ENCODE results near the gene OLIG3.

The OLIG3 gene

DNA sequence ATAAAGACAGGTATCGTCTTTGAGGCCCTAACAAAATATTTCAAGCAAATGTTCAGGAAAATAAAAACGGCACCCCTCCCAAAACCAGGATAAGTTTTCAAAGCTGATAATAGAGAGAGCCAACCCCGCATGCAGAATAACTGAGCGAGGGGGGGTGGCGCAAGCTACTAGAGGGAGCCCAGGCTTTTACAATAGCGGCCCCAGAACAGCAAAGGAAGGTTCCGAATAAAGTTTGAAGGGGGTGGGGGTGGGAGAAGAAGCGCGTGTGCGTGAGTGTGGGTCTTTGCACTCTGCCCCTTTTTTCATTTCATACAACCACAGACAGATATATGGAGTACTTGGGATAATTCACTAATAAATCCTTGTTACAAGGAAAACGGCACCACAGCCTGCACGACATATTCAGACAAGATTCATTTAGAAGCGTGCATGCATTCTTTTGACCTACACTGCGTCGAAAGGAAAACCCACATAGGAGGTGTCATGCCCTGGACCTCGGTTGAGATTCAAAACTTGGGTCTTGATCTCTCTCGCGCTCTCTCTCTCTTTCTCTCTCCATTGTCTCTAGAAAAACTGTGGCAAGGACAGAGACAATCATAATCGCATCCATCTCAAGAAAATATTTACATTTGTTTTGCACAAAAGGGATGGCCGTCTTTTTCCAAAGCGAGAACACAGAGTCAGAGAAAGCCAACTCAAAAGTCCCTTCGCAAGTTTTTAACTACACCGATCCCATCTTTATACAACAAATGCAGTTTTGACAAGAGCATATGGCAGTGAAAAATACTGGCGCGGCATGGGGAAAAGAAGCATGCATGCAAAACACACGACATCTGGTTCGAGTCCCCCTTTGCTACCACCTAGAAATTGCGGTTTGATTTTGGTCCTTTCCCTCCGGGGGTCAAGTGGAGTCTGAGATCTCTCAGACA is 1.6 kb downstream of the OLIG3 start:
- Histone ChIP-seq H3K4me2 (ENCODE audit: insufficient read depth, low read length) (no peak overlapping the region), H3K4me3 (ENCODE audit: low read depth in 1 of 2, low read length in 2 of 2) (no peak overlapping the region), H3K79me2 (ENCODE audit: insufficient read depth, low read length) (no peaks in the 10 kb centered on the region), H3K4me1 (ENCODE audit: insufficient read depth, low read length) (peaks cover 9% of the 10 kb centered on the region), H3K27me3 (ENCODE audit: insufficient read depth, low read length, poor library complexity) (no peaks in the 10 kb centered on the region), H3K36me3 (ENCODE audit: insufficient read depth, low read length) (no peaks in the 10 kb centered on the region), H3K9ac (ENCODE audit: low read depth, low read length) (no peak overlapping the region), H3K9me3 (ENCODE audit: insufficient read depth, low read length, severe bottlenecking) (no peaks in the 10 kb centered on the region), H2AFZ (ENCODE audit: low read depth, low read length) (no peak overlapping the region), H3K27ac (ENCODE audit: low read length) (no peak overlapping the region), H4K20me1 (ENCODE audit: insufficient read depth, low read length) (no peaks in the 10 kb centered on the region)
- no peak for ATAC-seq (ENCODE audit: insufficient read depth, low read depth)
- DNase-seq, result no peak
- TF ChIP-seq EZH2 (IDR thresholded peaks at IDR 0.05; ENCODE audit: borderline replicate concordance, low read depth, low read length, severe bottlenecking), result no peak
- TF ChIP-seq, protein P1, sequence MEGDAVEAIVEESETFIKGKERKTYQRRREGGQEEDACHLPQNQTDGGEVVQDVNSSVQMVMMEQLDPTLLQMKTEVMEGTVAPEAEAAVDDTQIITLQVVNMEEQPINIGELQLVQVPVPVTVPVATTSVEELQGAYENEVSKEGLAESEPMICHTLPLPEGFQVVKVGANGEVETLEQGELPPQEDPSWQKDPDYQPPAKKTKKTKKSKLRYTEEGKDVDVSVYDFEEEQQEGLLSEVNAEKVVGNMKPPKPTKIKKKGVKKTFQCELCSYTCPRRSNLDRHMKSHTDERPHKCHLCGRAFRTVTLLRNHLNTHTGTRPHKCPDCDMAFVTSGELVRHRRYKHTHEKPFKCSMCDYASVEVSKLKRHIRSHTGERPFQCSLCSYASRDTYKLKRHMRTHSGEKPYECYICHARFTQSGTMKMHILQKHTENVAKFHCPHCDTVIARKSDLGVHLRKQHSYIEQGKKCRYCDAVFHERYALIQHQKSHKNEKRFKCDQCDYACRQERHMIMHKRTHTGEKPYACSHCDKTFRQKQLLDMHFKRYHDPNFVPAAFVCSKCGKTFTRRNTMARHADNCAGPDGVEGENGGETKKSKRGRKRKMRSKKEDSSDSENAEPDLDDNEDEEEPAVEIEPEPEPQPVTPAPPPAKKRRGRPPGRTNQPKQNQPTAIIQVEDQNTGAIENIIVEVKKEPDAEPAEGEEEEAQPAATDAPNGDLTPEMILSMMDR (IDR thresholded peaks at IDR 0.05; ENCODE audit: borderline replicate concordance, extremely low read depth, low read length, poor library complexity, severe bottlenecking), result no peak

DNA sequence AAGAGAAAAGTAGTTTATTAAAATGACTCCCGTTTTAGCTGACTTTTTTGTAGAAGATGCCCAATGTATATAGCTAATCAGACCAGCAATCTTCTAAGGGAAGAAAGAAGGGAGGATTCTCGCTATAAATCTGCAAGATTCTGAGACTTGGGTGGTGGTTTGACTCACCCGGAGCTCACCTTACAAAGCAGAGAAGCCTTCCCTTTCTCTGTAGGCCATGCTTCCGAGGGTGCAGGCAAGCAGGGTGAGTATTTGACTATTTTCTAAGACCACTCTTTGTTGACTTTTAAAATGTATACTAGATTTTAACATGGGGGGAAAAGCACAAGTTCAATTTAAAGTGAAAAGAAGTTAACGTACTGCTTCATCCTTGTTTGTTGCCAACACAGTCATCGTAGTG is 2.7 kb downstream of the OLIG3 start:
- DNase-seq, result no peak
- no peak for ATAC-seq (ENCODE audit: insufficient read depth, low read depth)
- H3K79me2 ChIP-seq (ENCODE audit: insufficient read depth, low read length), result no peaks in the 10 kb centered on the region
- H4K20me1 ChIP-seq (ENCODE audit: insufficient read depth, low read length), result no peaks in the 10 kb centered on the region
- no peak for TF ChIP-seq EZH2 (IDR thresholded peaks at IDR 0.05; ENCODE audit: borderline replicate concordance, low read depth, low read length, severe bottlenecking)
- TF ChIP-seq, protein P1 (IDR thresholded peaks at IDR 0.05; ENCODE audit: borderline replicate concordance, extremely low read depth, low read length, poor library complexity, severe bottlenecking), result no peak
- no peak overlapping the region for H3K4me3 ChIP-seq (ENCODE audit: low read depth in 1 of 2, low read length in 2 of 2)
- H3K4me2 ChIP-seq (ENCODE audit: insufficient read depth, low read length), result no peak overlapping the region
- H3K27ac ChIP-seq (ENCODE audit: low read length), result no peak overlapping the region
- H3K36me3 ChIP-seq (ENCODE audit: insufficient read depth, low read length), result no peaks in the 10 kb centered on the region
- H3K27me3 ChIP-seq (ENCODE audit: insufficient read depth, low read length, poor library complexity), result no peaks in the 10 kb centered on the region
- no peaks in the 10 kb centered on the region for H3K9me3 ChIP-seq (ENCODE audit: insufficient read depth, low read length, severe bottlenecking)
- no peak overlapping the region for H2AFZ ChIP-seq (ENCODE audit: low read depth, low read length)
- H3K9ac ChIP-seq (ENCODE audit: low read depth, low read length), result no peak overlapping the region
- H3K4me1 ChIP-seq (ENCODE audit: insufficient read depth, low read length), result peaks cover 9% of the 10 kb centered on the region

DNA sequence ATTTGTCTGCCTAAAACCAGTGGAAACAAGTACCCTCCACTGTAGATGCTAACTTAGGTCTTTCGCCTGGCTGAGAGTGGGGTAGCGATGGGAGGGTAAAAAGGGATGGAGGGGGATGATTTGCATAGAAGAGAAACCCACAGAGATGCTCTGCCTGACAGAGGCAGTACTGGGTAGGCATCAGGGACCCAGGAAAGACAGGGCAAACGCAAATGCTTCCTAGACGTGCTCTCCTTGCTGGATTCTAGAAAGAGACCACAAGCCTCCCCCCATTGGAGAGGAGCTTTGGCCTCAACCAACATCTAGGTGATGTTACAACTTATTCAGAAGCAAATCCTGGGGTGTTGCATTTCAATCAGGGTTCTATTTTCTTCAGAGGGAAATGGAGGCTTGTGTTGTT is 3.2 kb downstream of the OLIG3 start:
- no peak for TF ChIP-seq EZH2 (IDR thresholded peaks at IDR 0.05; ENCODE audit: borderline replicate concordance, low read depth, low read length, severe bottlenecking)
- TF ChIP-seq, protein P1 (IDR thresholded peaks at IDR 0.05; ENCODE audit: borderline replicate concordance, extremely low read depth, low read length, poor library complexity, severe bottlenecking), result no peak
- H3K36me3 ChIP-seq (ENCODE audit: insufficient read depth, low read length), result no peaks in the 10 kb centered on the region
- no peak for ATAC-seq (ENCODE audit: insufficient read depth, low read depth)
- no peak overlapping the region for H3K9ac ChIP-seq (ENCODE audit: low read depth, low read length)
- H3K27me3 ChIP-seq (ENCODE audit: insufficient read depth, low read length, poor library complexity), result no peaks in the 10 kb centered on the region
- no peak overlapping the region for H2AFZ ChIP-seq (ENCODE audit: low read depth, low read length)
- H3K79me2 ChIP-seq (ENCODE audit: insufficient read depth, low read length), result no peaks in the 10 kb centered on the region
- H3K9me3 ChIP-seq (ENCODE audit: insufficient read depth, low read length, severe bottlenecking), result no peaks in the 10 kb centered on the region
- H3K27ac ChIP-seq (ENCODE audit: low read length), result no peak overlapping the region
- no peak overlapping the region for H3K4me3 ChIP-seq (ENCODE audit: low read depth in 1 of 2, low read length in 2 of 2)
- H3K4me1 ChIP-seq (ENCODE audit: insufficient read depth, low read length), result peaks cover 9% of the 10 kb centered on the region
- no peak for DNase-seq
- no peaks in the 10 kb centered on the region for H4K20me1 ChIP-seq (ENCODE audit: insufficient read depth, low read length)
- H3K4me2 ChIP-seq (ENCODE audit: insufficient read depth, low read length), result no peak overlapping the region

All from DND-41 (cell line).